ENCODE measurements around the gene FLII. TPM values are rescaled to one million over a fixed set of nuclear protein-coding genes. Genes with fewer than 3 reads are reported as not detected.

The FLII gene
- total RNA-seq, 4 donors from 2014 or later = 365 to 919 (median 428) TPM

DNA sequence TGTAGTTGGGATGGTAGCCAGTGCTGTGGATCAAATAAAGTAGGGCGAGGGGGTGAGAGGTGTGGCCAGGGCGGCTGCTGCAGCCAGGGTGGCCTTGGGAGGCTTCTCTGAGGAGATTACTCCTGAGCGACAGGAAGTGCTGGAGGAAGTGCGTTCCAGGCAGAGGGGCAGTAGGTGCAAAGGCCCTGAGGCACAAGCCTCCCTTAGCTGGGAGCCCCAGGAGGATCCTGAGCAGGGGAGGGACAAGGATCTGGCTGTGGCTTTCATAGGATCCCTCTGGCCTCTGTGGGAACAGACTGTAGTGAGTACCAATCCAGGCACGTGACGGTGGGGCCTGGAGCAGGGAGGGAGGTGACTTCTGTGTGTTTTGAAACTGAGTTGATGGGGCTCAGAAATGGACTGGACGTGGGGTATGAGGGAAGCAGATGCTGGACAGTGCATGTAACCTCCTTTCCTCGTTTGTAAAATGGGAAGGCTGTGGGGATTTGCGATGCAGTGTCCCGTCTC lies 30.3 kb downstream of the FLII start:
- 40 to 89% methylated on average over 2 to 10 of the region's 10 CpGs for whole genome bisulfite sequencing, 2 donors (ENCODE audit: low coverage in 1 of 2)

DNA sequence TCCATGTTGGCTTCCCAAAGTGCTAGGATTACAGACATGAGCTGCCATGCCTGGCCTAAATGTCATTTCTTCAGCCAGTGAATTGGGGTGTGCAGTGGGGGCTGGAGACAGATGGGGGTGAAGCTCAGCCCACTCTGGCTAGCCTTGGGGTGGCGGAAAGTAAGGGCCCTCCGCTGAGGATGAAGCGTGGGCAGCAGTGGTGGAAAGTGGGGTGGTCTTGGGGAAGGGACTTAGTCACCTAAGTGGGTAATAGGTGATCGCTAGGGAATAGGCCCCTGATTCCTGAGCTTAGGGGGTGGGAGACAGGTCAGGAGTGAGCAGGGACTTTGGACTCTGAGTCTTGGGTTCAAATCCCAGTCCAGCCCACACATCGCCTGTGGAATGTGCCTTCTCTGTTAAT lies 30.9 kb downstream of the FLII start:
- Histone ChIP-seq H3K36me3 (no peaks in the 10 kb centered on the region), H3K27me3 (no peaks in the 10 kb centered on the region), H3K9me3 (no peaks in the 10 kb centered on the region), H3K27ac (no peak overlapping the region), H3K4me1 (peaks cover 5 to 15% (median 14%) of the 10 kb centered on the region in 4 donors), H3K4me3 (no peak overlapping the region)
- TF ChIP-seq POLR2AphosphoS5 (IDR thresholded peaks at IDR 0.05) (no peak), EP300 (IDR thresholded peaks at IDR 0.05; ENCODE audit: low read depth) (no peak), POLR2A (IDR thresholded peaks at IDR 0.05) (no peak)
- TF ChIP-seq, protein P1, sequence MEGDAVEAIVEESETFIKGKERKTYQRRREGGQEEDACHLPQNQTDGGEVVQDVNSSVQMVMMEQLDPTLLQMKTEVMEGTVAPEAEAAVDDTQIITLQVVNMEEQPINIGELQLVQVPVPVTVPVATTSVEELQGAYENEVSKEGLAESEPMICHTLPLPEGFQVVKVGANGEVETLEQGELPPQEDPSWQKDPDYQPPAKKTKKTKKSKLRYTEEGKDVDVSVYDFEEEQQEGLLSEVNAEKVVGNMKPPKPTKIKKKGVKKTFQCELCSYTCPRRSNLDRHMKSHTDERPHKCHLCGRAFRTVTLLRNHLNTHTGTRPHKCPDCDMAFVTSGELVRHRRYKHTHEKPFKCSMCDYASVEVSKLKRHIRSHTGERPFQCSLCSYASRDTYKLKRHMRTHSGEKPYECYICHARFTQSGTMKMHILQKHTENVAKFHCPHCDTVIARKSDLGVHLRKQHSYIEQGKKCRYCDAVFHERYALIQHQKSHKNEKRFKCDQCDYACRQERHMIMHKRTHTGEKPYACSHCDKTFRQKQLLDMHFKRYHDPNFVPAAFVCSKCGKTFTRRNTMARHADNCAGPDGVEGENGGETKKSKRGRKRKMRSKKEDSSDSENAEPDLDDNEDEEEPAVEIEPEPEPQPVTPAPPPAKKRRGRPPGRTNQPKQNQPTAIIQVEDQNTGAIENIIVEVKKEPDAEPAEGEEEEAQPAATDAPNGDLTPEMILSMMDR (IDR thresholded peaks at IDR 0.05) = no peak
- intact Hi-C loops (cut with DNase I; ENCODE audit: low total_unique reads) (no loop called here), in situ Hi-C loops (cut with MboI; ENCODE audit: low pct_ligation_motif_present in 1 of 4, low pct_unique_long_range_greater_than_20kb in 1 of 4, low sequenced_read_pairs in 3 of 4) (no loop called here)
- 97% methylated on average over 5 of the region's 5 CpGs; no CpG with 5 or more reads in 1 of the 2 donors for WGBS, 2 donors (ENCODE audit: low coverage in 1 of 2)
- DNase-seq = no peak

More for the DNA sequence above, 30.3 kb downstream of the FLII start:
- TF ChIP-seq POLR2AphosphoS5 (IDR thresholded peaks at IDR 0.05) = no peak
- TF ChIP-seq, protein P1 (IDR thresholded peaks at IDR 0.05) = no peak
- TF ChIP-seq EP300 (IDR thresholded peaks at IDR 0.05; ENCODE audit: low read depth) = no peak
- no peak for TF ChIP-seq POLR2A (IDR thresholded peaks at IDR 0.05)
- in situ Hi-C loops (cut with MboI; ENCODE audit: low pct_ligation_motif_present in 1 of 4, low pct_unique_long_range_greater_than_20kb in 1 of 4, low sequenced_read_pairs in 3 of 4) = no loop called here
- Histone ChIP-seq H3K36me3 (no peaks in the 10 kb centered on the region), H3K27ac (no peak overlapping the region), H3K27me3 (no peaks in the 10 kb centered on the region), H3K4me1 (peaks cover 5 to 15% (median 14%) of the 10 kb centered on the region in 4 donors), H3K9me3 (no peaks in the 10 kb centered on the region), H3K4me3 (no peak overlapping the region)
- no peak for DNase-seq
- intact Hi-C loops (cut with DNase I; ENCODE audit: low total_unique reads) = no loop called here

- Histone ChIP-seq H3K27ac (peak overlapping the region in 3 of 4 donors; percentile 55 to 75 (median 61)), H3K9me3 (no peaks in the 10 kb centered on the region), H3K4me1 (peaks cover 5 to 15% (median 14%) of the 10 kb centered on the region in 4 donors), H3K27me3 (no peaks in the 10 kb centered on the region), H3K4me3 (peak overlapping the region; percentile 36 to 81 (median 53)), H3K36me3 (no peaks in the 10 kb centered on the region)
- WGBS, 2 donors (ENCODE audit: low coverage in 1 of 2) = 0 to 27% methylated on average over 4 to 16 of the region's 16 CpGs
- DNase-seq = no peak
- in situ Hi-C loops (cut with MboI; ENCODE audit: low pct_ligation_motif_present in 1 of 4, low pct_unique_long_range_greater_than_20kb in 1 of 4, low sequenced_read_pairs in 3 of 4) = no loop called here
- intact Hi-C loops (cut with DNase I; ENCODE audit: low total_unique reads) = no loop called here
- TF ChIP-seq EP300 (IDR thresholded peaks at IDR 0.05; ENCODE audit: low read depth) (no peak), POLR2AphosphoS5 (IDR thresholded peaks at IDR 0.05) (no peak), POLR2A (IDR thresholded peaks at IDR 0.05) (no peak)
- TF ChIP-seq, protein P1 (IDR thresholded peaks at IDR 0.05) = no peak
These were observed 32.1 kb downstream of the FLII start for GRCh38 chr17:18226284-18226945.

DNA sequence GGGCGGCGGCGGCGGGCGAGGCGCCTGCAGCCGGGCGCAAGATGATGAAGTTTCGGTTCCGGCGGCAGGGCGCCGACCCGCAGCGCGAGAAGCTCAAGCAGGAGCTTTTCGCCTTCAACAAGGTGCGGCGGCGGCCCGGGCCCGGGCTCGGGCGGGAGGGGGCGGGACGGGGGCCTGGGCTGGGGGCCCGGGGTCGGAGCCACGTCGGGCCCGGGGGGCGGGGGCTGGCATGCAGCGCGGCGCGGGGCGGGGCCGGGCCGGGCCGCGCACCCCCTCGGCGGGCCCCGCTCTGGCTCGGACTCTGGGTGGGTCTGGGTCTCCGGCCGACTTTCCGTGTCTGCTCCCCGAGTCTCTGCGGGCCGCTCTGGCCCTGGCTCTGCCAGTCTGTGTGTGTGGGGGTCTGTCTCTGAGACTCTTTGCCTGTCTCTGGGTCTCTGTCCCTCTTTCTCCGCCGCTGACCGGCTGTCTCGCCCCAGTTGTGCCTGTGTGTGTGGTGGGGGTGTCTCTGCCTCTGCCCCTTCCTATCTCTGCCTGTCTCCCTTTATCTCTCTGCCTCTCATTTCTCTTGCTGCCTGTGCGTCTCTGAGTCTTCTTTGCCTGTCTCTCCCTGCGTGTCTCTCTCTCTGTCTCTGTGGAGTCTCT lies 32.8 kb downstream of the FLII start:
- Histone ChIP-seq H3K4me1 (peaks cover 5 to 15% (median 14%) of the 10 kb centered on the region in 4 donors), H3K36me3 (no peaks in the 10 kb centered on the region), H3K27me3 (no peaks in the 10 kb centered on the region), H3K4me3 (peak overlapping the region; percentile 36 to 81 (median 53)), H3K9me3 (no peaks in the 10 kb centered on the region), H3K27ac (peak overlapping the region; percentile 55 to 75 (median 66))
- intact Hi-C loops (cut with DNase I; ENCODE audit: low total_unique reads) = no loop called here
- no peak for DNase-seq
- WGBS, 2 donors (ENCODE audit: low coverage in 1 of 2) = 0% methylated on average over 1 to 18 of the region's 57 CpGs
- in situ Hi-C loops (cut with MboI; ENCODE audit: low pct_ligation_motif_present in 1 of 4, low pct_unique_long_range_greater_than_20kb in 1 of 4, low sequenced_read_pairs in 3 of 4) = no loop called here
- no peak for TF ChIP-seq POLR2AphosphoS5 (IDR thresholded peaks at IDR 0.05)
- no peak for TF ChIP-seq EP300 (IDR thresholded peaks at IDR 0.05; ENCODE audit: low read depth)
- TF ChIP-seq, protein P1 (IDR thresholded peaks at IDR 0.05) = no peak
- TF ChIP-seq POLR2A (IDR thresholded peaks at IDR 0.05) = no peak

All from transverse colon (tissue), 4 donors.